ENCODE data around the gene SARDH.
A peak's percentile ranks its signal among the peaks of the same experiment; 100 is the strongest.

Gene SARDH

DNA sequence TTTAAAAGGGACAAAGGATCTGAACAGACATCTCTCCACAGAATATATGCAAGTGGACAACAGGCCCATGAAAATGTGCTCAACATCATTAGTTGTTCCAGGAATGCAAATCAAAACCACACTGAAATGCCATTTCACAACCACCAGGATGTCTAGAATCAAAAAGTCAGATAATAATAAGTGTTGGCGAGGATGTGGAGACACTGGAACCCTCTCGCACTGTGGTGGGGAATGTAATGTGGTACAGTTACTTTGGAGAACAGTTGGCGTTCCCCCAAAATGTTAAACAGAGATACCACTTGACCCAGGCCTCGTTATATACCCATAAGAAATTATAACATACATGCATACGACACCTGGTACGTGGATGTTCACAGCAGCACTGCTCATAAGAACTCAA is 38.6 kb downstream of the SARDH start:
- DNase-seq = no peak

DNA sequence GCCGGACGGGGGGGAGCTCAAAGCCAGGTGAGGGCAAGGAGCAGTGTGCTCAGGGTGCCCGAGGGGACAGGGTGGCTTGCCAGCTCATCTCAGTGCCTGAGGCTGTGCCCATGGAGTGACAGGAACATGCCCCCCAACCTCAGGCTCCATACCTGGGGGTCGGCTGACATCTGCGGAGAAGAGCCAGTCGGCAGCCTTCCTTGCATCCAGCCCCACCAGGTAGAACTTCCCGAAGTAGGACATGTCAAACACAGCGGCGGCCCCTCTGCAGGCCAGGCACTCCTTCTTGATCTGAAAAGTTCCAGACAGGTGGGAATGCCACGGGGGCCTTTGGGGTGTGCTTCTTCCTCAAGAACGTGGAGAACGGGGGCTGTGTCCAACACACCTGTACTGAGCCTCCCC is 42.1 kb downstream of the SARDH start:
- no peak for DNase-seq

DNA sequence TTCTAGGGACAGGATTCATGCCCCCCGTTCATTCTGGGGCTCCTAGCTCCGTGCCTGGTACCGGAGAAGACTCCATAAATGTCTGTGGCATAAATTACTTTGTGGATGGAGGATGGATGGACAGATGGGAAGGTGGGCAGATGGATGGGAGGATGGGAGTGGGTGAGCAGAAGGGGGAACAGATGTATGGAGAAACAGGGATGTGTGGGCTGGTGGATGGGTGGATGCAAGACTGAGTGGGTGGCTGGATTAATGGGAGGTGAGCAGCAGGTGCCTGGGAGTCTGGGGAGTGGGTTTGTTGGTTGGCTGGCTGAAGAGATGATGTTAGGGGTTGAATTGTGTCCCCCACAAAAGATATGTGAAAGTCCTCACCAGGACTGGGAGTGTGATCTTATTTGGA is 43.5 kb downstream of the SARDH start:
- no peak for DNase-seq

DNA sequence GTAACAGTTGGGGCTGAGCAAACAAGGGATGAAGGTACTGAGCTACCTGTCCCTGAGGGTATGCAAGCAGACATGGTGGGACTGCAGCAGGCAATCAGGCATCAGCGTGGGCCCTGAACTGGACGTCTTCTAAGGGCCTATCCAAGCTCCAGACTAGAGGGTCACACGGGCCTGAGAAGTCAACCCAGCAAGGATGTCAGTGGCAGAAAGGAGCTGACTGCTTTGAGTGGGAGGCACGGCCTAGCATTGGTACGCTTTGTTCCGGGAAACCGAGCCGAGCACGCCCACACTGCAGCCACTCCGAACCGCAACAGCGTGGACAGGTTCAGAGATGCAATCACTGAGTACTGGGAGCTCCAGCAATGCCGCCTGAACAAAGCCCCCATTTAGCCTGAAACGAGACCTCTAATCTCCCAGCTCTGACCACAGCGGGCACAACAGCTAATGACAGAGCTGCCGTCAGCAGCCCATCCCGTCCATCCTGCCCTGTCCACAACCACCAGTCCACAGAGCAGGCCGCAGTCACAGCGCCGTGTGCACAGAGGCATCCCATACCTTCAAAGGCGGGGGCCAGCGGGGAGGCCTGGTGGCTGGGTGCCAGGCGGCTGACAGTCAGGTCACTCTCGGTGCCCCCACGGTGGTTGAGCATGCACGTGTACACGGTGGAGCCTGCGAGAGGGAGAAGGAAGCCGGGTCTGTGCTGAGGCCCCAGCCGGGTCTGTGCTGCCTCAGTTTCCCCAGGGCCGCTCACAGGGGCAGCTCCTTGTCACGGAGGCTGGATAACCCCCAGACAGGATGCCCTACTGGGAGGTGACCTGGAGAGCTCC is 44.2 kb downstream of the SARDH start:
- DNase-seq = no peak

DNA sequence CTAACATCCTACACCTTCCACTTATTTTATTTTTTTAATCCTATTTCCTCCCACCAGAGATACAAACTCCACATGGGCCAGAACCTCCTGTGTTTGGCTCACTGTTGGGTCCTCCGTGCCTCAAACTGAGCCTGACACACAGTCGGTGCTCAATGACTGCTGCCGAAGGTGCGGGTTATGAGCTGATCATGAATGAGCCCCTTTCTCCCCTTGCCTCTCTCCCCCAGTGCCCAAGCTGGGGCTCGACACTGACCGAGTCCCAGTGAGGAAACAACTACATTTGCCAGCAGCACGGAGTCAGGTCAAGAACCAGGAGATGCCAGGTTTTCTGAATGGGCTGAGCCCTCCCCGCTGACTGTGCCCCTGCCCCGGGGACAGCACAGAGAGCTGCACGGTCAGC is 45.0 kb downstream of the SARDH start:
- DNase-seq = no peak

- no peak for DNase-seq
These were observed 45.7 kb downstream of the SARDH start for GRCh38 chr9:133692364-133692985.

DNA sequence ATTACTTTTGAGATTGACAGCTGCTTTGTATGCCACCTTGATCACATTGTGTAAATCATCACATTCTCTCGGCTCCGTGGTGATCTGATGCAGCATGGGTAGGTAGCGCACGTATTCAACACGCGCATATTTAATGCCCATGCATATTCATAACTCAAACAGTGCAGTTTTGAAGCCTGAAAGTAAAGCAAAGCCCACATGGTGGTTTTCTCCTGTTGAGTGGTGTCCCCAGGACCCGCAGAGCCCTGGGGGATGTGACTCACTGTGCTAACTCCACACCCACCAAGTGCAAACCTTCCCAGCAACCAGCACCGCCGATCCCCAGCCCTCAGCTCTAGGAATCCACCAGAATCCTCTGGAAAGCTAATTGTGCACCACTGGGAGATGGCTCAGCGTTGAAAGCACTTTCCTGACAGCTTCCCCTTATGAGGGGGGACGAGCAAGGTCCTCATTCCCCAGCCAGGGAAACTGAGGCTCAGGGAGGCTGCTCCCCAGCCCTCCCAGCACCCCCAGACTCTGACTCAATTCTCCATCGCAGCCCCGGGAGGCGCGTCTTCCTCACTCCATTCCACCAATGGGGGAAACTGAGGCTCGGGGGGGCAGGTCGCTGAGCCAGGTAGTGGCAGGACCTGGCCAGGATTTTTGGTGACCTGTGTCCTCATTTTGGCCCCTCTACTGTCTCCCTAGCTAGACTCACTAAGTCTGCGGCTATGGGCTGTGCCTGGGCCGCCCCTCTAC is 46.4 kb downstream of the SARDH start:
- peak; percentile 54 for DNase-seq

- DNase-seq = no peak
These were observed 47.0 kb downstream of the SARDH start for GRCh38 chr9:133691191-133691590.

DNA sequence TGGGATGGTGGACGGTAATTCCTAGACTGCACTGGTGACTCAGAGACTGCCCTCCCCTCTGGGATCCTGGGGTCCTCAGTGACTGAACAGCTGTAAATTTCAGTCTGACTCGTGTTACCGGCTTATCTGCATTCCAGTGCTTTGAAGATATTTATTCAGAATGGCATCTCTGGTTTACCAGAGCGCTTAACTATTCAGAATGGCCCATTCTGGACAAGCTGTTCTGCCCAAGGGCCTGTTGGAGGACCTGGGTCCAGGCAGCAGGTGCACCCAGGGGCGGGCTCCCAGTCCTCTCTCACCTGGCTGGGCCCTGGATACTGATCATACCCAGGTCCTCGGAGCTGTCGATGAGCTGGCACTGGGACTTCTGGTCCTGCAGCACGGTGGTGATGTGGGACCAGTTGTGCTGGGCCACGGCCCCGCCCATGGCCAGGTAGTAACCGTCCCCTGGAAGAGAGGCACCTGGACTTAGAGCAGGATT is 48.0 kb downstream of the SARDH start:
- no peak for DNase-seq

DNA sequence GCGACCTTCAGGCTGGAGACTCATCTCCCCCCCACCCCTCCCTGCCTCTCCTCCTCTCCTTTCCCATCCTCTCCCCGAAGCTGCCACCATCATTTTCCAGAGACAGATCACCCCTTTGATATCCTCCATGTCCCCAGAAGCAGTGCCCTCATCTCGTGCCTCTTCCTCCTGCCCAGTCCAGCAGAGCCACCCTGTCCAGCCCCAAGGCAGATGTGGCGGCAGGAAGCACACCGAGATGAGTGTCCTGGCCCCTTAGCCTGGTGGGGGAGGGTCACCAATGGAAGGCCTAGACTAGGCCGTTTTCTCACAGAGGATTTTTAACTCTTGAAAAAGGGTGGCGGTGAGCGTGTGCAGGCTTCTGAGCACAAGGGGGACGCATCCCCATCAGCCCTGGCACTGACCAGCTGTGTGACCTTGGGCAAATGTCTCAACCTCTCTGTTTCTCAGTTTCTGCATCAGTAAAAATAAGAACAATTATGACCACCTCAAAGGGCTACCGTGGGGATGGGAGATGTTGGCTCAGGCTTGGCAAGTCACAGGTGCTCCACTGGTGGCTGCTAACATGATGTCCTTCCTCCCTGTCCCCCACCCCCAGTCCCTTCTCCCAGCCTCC is 48.9 kb downstream of the SARDH start:
- no peak for DNase-seq

DNA sequence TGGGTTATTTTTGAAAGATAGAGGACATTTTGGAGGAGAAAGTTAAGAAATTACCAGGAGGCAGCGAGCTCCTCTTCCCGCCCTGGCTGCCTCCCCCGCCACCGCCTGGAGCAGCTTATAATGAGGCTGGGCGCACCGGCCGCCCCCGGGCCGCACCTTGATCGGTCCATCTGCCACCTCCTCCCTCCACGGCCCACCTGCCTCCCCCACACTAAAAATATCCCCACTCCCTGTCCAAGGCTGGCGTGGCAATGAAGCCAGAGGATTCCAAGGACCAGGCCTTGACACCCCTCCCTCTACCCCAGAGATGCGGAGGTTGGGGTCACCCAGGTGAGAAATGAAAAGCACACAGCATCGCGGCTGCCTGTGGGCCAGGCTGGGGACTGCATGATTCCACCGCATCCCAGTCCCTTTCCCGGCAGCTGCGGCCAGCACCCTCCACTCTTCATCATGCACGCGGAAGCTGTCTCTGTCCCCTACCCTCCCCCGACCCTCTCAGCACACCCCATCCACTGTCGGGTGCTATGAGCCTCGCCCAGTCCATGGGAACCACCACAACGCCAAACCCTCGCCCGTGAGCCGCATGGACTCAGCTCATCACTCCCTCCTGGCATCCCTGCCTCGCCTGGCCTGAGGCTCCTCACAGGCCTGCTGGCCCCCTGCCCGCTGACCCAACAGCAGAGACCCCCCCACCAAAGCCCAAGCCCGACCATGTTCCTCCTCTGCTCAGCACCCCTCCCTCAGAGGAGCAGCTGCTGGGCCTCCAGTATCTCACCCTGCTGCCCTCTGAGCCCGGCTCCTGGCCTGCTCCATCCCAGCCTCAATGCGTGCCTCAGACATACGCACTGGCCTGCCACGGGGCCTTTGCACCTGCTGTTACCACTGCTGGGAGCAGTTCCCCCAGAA is 50.0 kb downstream of the SARDH start:
- DNase-seq = no peak

DNA sequence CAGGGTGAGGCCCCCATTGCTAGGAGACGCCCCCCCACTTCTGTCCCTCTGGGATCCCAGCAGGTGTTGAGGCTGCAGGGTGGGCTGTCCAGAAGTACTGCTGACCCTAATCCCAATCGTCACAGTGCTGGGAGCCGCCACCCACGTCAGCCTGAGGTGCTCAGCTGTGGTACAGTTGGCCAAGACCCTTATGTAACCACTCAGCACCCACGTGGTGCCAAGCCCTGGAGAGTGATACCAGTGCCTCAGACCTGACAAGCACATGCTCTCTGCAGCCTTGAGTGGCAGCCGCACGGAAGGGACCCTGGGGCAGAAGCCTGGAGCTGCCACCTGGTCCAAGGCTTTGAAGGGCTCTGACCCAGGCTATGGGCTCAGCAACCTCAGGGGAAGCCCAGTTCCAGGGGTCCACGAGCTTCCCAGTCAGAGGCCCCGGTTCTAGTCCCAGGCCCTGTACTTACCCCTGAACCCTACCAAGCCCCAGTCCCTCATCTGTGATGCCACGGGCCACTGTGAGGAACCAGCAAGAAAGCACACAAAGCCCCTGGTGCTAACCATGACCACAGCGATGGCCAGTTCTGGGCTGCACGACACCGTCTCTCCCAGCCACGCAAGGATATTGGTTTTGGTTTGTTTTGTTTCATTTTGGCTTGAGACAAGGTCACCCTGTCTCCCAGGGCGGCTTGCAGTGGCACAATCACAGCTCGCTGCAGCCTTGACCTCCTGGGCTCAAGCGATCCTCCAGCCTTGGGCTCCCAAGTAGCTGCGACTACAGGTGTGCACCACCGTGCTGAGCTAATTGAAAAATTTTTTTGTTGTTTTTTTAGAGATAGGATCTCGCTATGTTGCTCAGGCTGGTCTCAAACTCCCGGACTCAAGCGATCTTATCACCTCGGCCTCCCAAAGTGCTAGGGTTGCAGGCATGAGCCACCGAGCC is 51.2 kb downstream of the SARDH start:
- no peak for DNase-seq

- no peak for DNase-seq
These were observed 52.2 kb downstream of the SARDH start for GRCh38 chr9:133685653-133686609.

GRCh38 chr9:133684936-133685361 is 53.2 kb downstream of the SARDH start:
- DNase-seq = no peak

DNA sequence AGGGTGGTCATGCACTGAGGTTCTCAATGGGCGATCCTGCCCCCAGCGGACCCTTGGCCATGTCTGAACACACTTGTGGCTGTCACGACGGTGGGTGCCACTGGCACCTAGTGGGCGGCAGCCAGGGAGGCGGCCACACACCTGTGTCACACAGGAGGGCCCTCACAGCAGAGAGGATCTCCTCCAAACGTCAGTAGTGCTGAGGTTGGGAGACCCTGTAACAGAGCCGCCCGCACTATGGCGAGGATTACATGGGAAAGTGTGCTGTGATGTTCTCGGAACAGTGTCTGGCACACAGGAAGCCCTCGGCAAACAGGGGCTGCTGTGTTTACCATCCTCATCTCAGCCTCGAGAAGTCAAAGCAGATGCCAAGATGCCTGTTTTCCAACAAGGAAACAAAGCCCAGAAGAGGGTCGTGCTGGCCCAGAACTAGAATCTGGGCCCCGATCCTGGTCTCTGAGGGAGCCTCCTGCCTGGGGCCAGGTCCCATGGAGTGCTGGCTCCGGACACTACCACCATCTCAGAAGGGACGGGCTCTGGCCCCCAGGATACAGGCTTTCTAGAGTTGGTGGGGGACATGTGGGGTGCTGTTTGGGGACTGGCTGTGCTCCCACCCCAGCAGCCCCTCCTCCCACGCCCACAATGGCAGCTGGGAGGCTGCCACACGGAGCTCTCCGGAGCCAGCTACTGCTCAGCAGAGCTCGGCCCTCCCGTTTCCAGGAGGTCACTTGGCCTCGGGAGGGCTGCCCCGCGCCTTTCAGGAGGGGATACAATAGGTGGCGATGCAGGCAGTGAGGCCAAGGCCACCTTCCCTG is 53.8 kb downstream of the SARDH start:
- DNase-seq = no peak

GRCh38 chr9:133683586-133684120 is 54.5 kb downstream of the SARDH start:
- peak; percentile 73 for DNase-seq

DNA sequence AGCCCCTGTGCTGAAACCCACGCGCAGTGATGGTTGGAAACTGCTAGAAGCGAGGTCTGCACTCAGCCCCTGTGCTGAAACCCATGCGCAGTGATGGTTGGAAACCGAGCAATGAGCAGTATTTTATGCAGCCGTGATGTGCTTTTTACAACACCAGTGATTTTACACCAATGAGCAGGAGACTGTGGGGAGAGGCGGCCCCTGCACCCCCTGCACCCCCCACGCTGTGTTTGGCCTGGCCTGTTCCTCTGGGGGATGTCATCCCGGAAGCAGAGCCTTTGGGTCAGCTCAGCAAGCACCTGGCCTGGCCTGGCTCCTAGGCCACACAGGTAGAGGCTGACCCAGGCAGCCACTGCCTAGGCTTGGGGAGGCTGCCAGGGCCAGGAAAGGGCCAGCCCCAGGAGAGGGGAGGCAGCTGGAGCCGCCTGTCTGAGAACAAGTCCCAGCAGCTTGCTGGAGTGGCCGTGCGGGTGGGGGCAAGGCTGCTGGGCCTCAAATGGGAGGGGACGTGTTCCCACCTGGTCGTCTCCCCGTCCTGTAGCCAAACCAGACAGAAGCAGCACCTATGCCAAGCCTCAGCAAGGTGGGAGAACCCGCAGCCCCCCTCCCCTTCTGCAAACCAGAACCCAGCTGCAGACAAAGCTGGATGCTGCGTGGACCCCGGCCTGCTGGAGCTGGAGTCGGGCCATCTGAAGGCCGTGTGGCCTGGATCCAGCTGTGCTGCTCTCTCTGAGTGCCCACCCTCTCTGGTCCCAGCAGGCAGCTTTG is 55.1 kb downstream of the SARDH start:
- no peak for DNase-seq
